ENCODE data around the gene RABEPK.
"Not testable (repeated sequence)": the region's sequence is repeated elsewhere in the genome, so short reads cannot be mapped to it uniquely, and the experiment has no call there.

Gene RABEPK

GRCh38 chr9:125255781-125256391 lies 55.5 kb downstream of the RABEPK start:
- peak; percentile 31 for DNase-seq

GRCh38 chr9:125258160-125258785 lies 57.9 kb downstream of the RABEPK start:
- no peak for DNase-seq

- DNase-seq: peak; percentile 36
These were observed 58.6 kb downstream of the RABEPK start for GRCh38 chr9:125258832-125259534.

- no peak for DNase-seq
These were observed 60.2 kb downstream of the RABEPK start for GRCh38 chr9:125260561-125260960.

- peak; percentile 99 for DNase-seq
These were observed 61.4 kb downstream of the RABEPK start, which contains the start of gene GAPVD1 for GRCh38 chr9:125261501-125262293. Gene GAPVD1 (plus strand): TSS chr9:125261826. CDS start chr9:125298922, 37,096 bp downstream.

- DNase-seq: no peak
These were observed 62.1 kb downstream of the RABEPK start for GRCh38 chr9:125262294-125262991.

GRCh38 chr9:125264068-125264467 lies 63.7 kb downstream of the RABEPK start:
- not testable (repeated sequence) for DNase-seq

GRCh38 chr9:125268394-125269013 lies 68.2 kb downstream of the RABEPK start:
- DNase-seq: no peak

- no peak for DNase-seq
These were observed 68.7 kb downstream of the RABEPK start for GRCh38 chr9:125269014-125269397.

GRCh38 chr9:125271081-125271480 lies 70.7 kb downstream of the RABEPK start:
- no peak for DNase-seq

GRCh38 chr9:125272697-125273096 lies 72.4 kb downstream of the RABEPK start:
- DNase-seq: peak; percentile 29

- no peak for DNase-seq
These were observed 76.4 kb downstream of the RABEPK start for GRCh38 chr9:125276771-125277170.

GRCh38 chr9:125277411-125277810 lies 77.1 kb downstream of the RABEPK start:
- DNase-seq: no peak

- DNase-seq: no peak
These were observed 80.6 kb downstream of the RABEPK start for GRCh38 chr9:125280945-125281344.

Data from DMS53 (cell line).